MCF 10A (cell line): ENCODE results near the gene NDUFS6. TPM values are rescaled to one million over a fixed set of nuclear protein-coding genes. Genes with fewer than 3 reads are reported as not detected.

Experiments used
- BruUV-seq: library from RNA; stranded (reverse); fragments of 400-500 nt; replicated peaks from 2 replicates; lab custom pipeline; 2021; lab: Mats Ljungman, UMichigan
- CTCF ChIA-PET: fragments of 300-600 bp; sonication (Branson Sonifier 250); formaldehyde crosslinking; extraction: SDS; loops from one replicate; lab custom pipeline; 2021; ENCODE audit warnings: antibody characterized with exemption, inconsistent platforms; lab: Yijun Ruan, JAX
- POLR2A ChIA-PET: fragments of 300-600, 350-650 bp; sonication (Branson Sonifier 250); formaldehyde crosslinking; extraction: SDS; loops from one replicate; lab custom pipeline; 2020; ENCODE audit warnings: antibody characterized with exemption, inconsistent platforms; lab: Yijun Ruan, JAX
- DNase-seq: peaks from one replicate; pipeline ENCODE4 v3.0.0-alpha.2; 2018; ENCODE audit not compliant: unreplicated experiment
- H3K27ac Mint-ChIP-seq: one replicate; pipeline ENCODE4 v1.8.0; 2022; ENCODE audit warnings: mild to moderate bottlenecking, low read depth, mixed read lengths; ENCODE audit not compliant: unreplicated experiment
- H3K27me3 Mint-ChIP-seq: one replicate; pipeline ENCODE4 v1.8.0; 2022; ENCODE audit warnings: mixed read lengths; ENCODE audit not compliant: insufficient read depth, unreplicated experiment
- H3K36me3 Mint-ChIP-seq: one replicate; pipeline ENCODE4 v1.8.0; 2022; ENCODE audit warnings: mild to moderate bottlenecking, moderate library complexity, mixed read lengths; ENCODE audit not compliant: insufficient read depth, unreplicated experiment
- H3K4me1 Mint-ChIP-seq: one replicate; pipeline ENCODE4 v1.8.0; 2022; ENCODE audit warnings: mixed read lengths; ENCODE audit not compliant: insufficient read depth, unreplicated experiment
- H3K4me3 Mint-ChIP-seq: one replicate; pipeline ENCODE4 v1.8.0; 2022; ENCODE audit warnings: mild to moderate bottlenecking, moderate library complexity, mixed read lengths; ENCODE audit not compliant: unreplicated experiment
- H3K9me3 Mint-ChIP-seq: one replicate; pipeline ENCODE4 v1.8.0; 2022; ENCODE audit warnings: mixed read lengths; ENCODE audit not compliant: unreplicated experiment
- CTCF ChIP-seq: fragments of 200-600 bp; IDR thresholded peaks from one replicate; pipeline ENCODE4 v1.8.0; 2022; ENCODE audit warnings: antibody characterized with exemption, mild to moderate bottlenecking; ENCODE audit not compliant: unreplicated experiment
- intact Hi-C: fragments of 100-400 bp; cut with micrococcal nuclease; formaldehyde crosslinking; loops from 2 replicates; pipeline ENCODE4 v1.14.1; 2022
- total RNA-seq: library from RNA; stranded (reverse); gene quantifications from 2 replicates; pipeline ENCODE4 v1.2.3, GENCODE V29; 2022

The NDUFS6 gene
- total RNA-seq, 1 experiment from 2014 or later = 65.6 TPM

- Mint-ChIP-seq H3K36me3 (no peaks in the 10 kb centered on the region), H3K27ac (no peak overlapping the region), H3K4me1 (no peaks in the 10 kb centered on the region), H3K4me3 (no peak overlapping the region), H3K9me3 (no peaks in the 10 kb centered on the region), H3K27me3 (peaks cover 26% of the 10 kb centered on the region)
- DNase-seq = no peak
- no TSS peak for BruUV-seq
- ChIA-PET CTCF (interaction anchor here (0.7 kb wide), 1 partner anchor 55 kb away, joined by 3 read pairs; no protein-coding TSS in a partner anchor), POLR2A (no interaction called here)
- intact Hi-C loops = no loop called here
- no peak for TF ChIP-seq CTCF
Observed at GRCh38 chr5:1857256-1857600, 56.0 kb downstream of the NDUFS6 start.

GRCh38 chr5:1858436-1858835 lies 57.2 kb downstream of the NDUFS6 start:
- no TSS peak for BruUV-seq
- no peak for TF ChIP-seq CTCF

GRCh38 chr5:1859099-1859498 lies 57.9 kb downstream of the NDUFS6 start:
- Mint-ChIP-seq H3K9me3 (no peaks in the 10 kb centered on the region), H3K27me3 (peaks cover 16% of the 10 kb centered on the region), H3K4me3 (no peak overlapping the region), H3K36me3 (no peaks in the 10 kb centered on the region), H3K27ac (no peak overlapping the region), H3K4me1 (no peaks in the 10 kb centered on the region)
- intact Hi-C loops = no loop called here
- CTCF ChIA-PET = no interaction called here
- DNase-seq = no peak
- no TSS peak for BruUV-seq
- POLR2A ChIA-PET = no interaction called here
- no peak for TF ChIP-seq CTCF

More at GRCh38 chr5:1858436-1858835, 57.2 kb downstream of the NDUFS6 start:
- H3K4me3 Mint-ChIP-seq = no peak overlapping the region
- H3K27ac Mint-ChIP-seq = no peak overlapping the region
- H3K9me3 Mint-ChIP-seq = no peaks in the 10 kb centered on the region
- intact Hi-C loops = no loop called here
- H3K36me3 Mint-ChIP-seq = no peaks in the 10 kb centered on the region
- ChIA-PET CTCF (interaction anchor here (0.6 kb wide), 1 partner anchor 1818 kb away, joined by 4 read pairs; no protein-coding TSS in a partner anchor), POLR2A (no interaction called here)
- peaks cover 23% of the 10 kb centered on the region for H3K27me3 Mint-ChIP-seq
- no peak for DNase-seq
- H3K4me1 Mint-ChIP-seq = no peaks in the 10 kb centered on the region

- ChIA-PET POLR2A (no interaction called here), CTCF (interaction anchor here (0.6 kb wide), 1 partner anchor 92 kb away, joined by 3 read pairs; no protein-coding TSS in a partner anchor)
- no peak for TF ChIP-seq CTCF
- DNase-seq = no peak
- intact Hi-C loops = no loop called here
- H3K4me3 Mint-ChIP-seq = no peak overlapping the region
- H3K9me3 Mint-ChIP-seq = no peaks in the 10 kb centered on the region
- H3K27me3 Mint-ChIP-seq = peaks cover 6% of the 10 kb centered on the region
- H3K4me1 Mint-ChIP-seq = no peaks in the 10 kb centered on the region
- no peaks in the 10 kb centered on the region for H3K36me3 Mint-ChIP-seq
- no TSS peak for BruUV-seq
- H3K27ac Mint-ChIP-seq = no peak overlapping the region
Observed at GRCh38 chr5:1860021-1860610, 58.9 kb downstream of the NDUFS6 start.
